Spleen (tissue), 11 donors: ENCODE measurements around the gene CLCN7. TPM values are rescaled to one million over a fixed set of nuclear protein-coding genes. Genes with fewer than 3 reads are reported as not detected.

Experiments
- DNase-seq: peaks from one replicate; pipeline ENCODE4 v3.0.0-alpha.2; 2020
- H3K27ac ChIP-seq, 8 donors: fragments of 200-600 bp; sonication (generic) in 7 of 8; 1 replicate in 4 of 8; 2 replicates in 4 of 8; pipeline versions ENCODE4 v1.5.0 to v1.8.0; 2016 to 2021; ENCODE audit warnings: inconsistent platforms in 4 of 8, mild to moderate bottlenecking in 4 of 8, moderate library complexity in 1 of 8
- H3K27me3 ChIP-seq, 7 donors: fragments of 200-600 bp; sonication (generic) in 6 of 7; replicated peaks in 1 of 7; 1 replicate in 4 of 7; 2 replicates in 3 of 7; pipeline versions ENCODE4 v1.5.0 to v1.8.0; 2016 to 2021; ENCODE audit warnings: inconsistent platforms in 3 of 7, mild to moderate bottlenecking in 1 of 7
- H3K36me3 ChIP-seq, 6 donors: fragments of 200-600 bp; sonication (generic) in 5 of 6; 1 replicate in 4 of 6; 2 replicates in 2 of 6; pipeline versions ENCODE4 v1.5.0 to v1.8.0; 2016 to 2021; ENCODE audit warnings: inconsistent platforms in 2 of 6
- H3K4me1 ChIP-seq, 6 donors: fragments of 200-600 bp; sonication (generic) in 5 of 6; 1 replicate in 3 of 6; 2 replicates in 3 of 6; pipeline versions ENCODE4 v1.5.0 to v1.8.0; 2016 to 2021; ENCODE audit warnings: inconsistent platforms in 3 of 6
- H3K4me3 ChIP-seq, 8 donors: fragments of 200-600 bp; sonication (generic) in 7 of 8; 1 replicate in 4 of 8; 2 replicates in 4 of 8; pipeline versions ENCODE4 v1.5.0 to v1.8.0; 2016 to 2021; ENCODE audit warnings: inconsistent platforms in 4 of 8, mild to moderate bottlenecking in 4 of 8, moderate library complexity in 2 of 8
- H3K9me3 ChIP-seq, 8 donors: fragments of 200-600 bp; sonication (generic) in 7 of 8; 1 replicate in 4 of 8; 2 replicates in 4 of 8; pipeline versions ENCODE4 v1.5.0 to v1.8.0; 2016 to 2021; ENCODE audit warnings: inconsistent platforms in 4 of 8
- CTCF ChIP-seq, 11 experiments: fragments of 200-600 bp in 7 of 11; fragments of 450-650 bp in 4 of 11; sonication (generic) in 4 of 11; IDR thresholded peaks in 8 of 11; conservative IDR thresholded peaks in 3 of 11; 1 replicate in 7 of 11; 2 replicates in 4 of 11; pipeline versions ENCODE4 v1.4.0 to v1.8.0; 2016 to 2021; ENCODE audit warnings: antibody characterized with exemption in 11 of 11, inconsistent platforms in 4 of 11, mild to moderate bottlenecking in 1 of 11
- POLR2A ChIP-seq, 3 donors: fragments of 450-650 bp; IDR thresholded peaks; one replicate each; pipeline ENCODE4 v1.5.1; 2017; ENCODE audit warnings: antibody characterized with exemption in 3 of 3, mild to moderate bottlenecking in 1 of 3
- POLR2AphosphoS5 ChIP-seq, 3 donors: sonication (generic); formaldehyde crosslinking; IDR thresholded peaks; one replicate each; pipeline ENCODE4 v1.5.1; 2017; ENCODE audit warnings: antibody characterized with exemption in 3 of 3
- WGBS, 5 donors: extraction: QIAGEN DNeasy Blood & Tissue Kit in 3 of 5; methylation state at CpG; one replicate each; pipeline versions ENCODE4 v1.1.5 to v1.1.7; 2013 to 2018; 5-methylcytosine and 5-hydroxymethylcytosine counted together
- intact Hi-C: fragments of 100-400 bp; cut with DNase I; formaldehyde crosslinking; loops from one replicate; pipeline ENCODE4 v1.15.0; 2023; ENCODE audit warnings: low total_unique reads
- polyA plus RNA-seq, 3 donors: library from polyadenylated mRNA; stranded (reverse); fragments of 200-250 nt; gene quantifications; one replicate each; pipeline ENCODE4 v1.2.1, GENCODE V29; 2013
- total RNA-seq, 7 donors: library from RNA; depleted of rRNA in 3 of 7; stranded (reverse); fragments of >200 nt in 3 of 7; fragmentation: NEBNext Ultra II Directional in 4 of 7; extraction: Animal tissue kit (Norgen Biotek cat#: 25700) in 4 of 7; gene quantifications; one replicate each; pipeline versions ENCODE4 v1.1.0 to v1.2.1, GENCODE V29; 2016 to 2021
- donor health status: healthy with polysubstance abuse.
- donor health status: DM: no; HTN: no; CAD: no; lungs with moderate emphysema.
- donor health status: DM: no; HTN: no; CAD: no.
- donor health status: Bipolar disorder and iron deficiency.
- donor health status: healthy.
- donor health status: DM: no; HTN: no; CAD: no.
- donor health status: DM: yes; HTN: yes; CAD: no.

Gene CLCN7
- total and polyA plus RNA-seq, 10 donors: 43.2 to 146 (median 115) TPM

GRCh38 chr16:1456951-1457350, 17.9 kb downstream of the CLCN7 start:
- TF ChIP-seq POLR2A (IDR thresholded peaks at IDR 0.05) (no peak), POLR2AphosphoS5 (IDR thresholded peaks at IDR 0.05) (no peak), CTCF (IDR thresholded peaks at IDR 0.05 in 8 of 11, conservative IDR thresholded peaks at IDR 0.05 in 3 of 11) (no peak)
- no peak overlapping the region for H3K27ac ChIP-seq
- H3K4me3 ChIP-seq: no peak overlapping the region
- intact Hi-C loops: no loop called here
- no peaks in the 10 kb centered on the region for H3K27me3 ChIP-seq
- 86 to 94% (median 87%) methylated on average over 8 to 16 of the region's 16 CpGs for WGBS, 5 donors
- H3K9me3 ChIP-seq: no peaks in the 10 kb centered on the region
- peaks cover 0 to 95% (median 79%) of the 10 kb centered on the region in 6 donors for H3K36me3 ChIP-seq
- H3K4me1 ChIP-seq: peaks cover 0 to 23% (median 12%) of the 10 kb centered on the region in 6 donors
- no peak for DNase-seq

GRCh38 chr16:1455190-1456171, 19.3 kb downstream of the CLCN7 start:
- no peak for DNase-seq
- Histone ChIP-seq H3K27ac (no peak overlapping the region), H3K4me3 (no peak overlapping the region), H3K27me3 (no peaks in the 10 kb centered on the region), H3K36me3 (peaks cover 0 to 95% (median 82%) of the 10 kb centered on the region in 6 donors), H3K9me3 (no peaks in the 10 kb centered on the region), H3K4me1 (peaks cover 0 to 23% (median 12%) of the 10 kb centered on the region in 6 donors)
- 92 to 98% (median 94%) methylated on average over 24 to 41 of the region's 41 CpGs for WGBS, 5 donors
- TF ChIP-seq POLR2AphosphoS5 (IDR thresholded peaks at IDR 0.05) (no peak), POLR2A (IDR thresholded peaks at IDR 0.05) (no peak), CTCF (IDR thresholded peaks at IDR 0.05 in 8 of 11, conservative IDR thresholded peaks at IDR 0.05 in 3 of 11) (no peak)
- intact Hi-C loops: no loop called here

- WGBS, 5 donors: 86 to 94% (median 93%) methylated on average over 8 to 17 of the region's 17 CpGs
- peaks cover 0 to 96% (median 83%) of the 10 kb centered on the region in 6 donors for H3K36me3 ChIP-seq
- H3K27ac ChIP-seq: no peak overlapping the region
- TF ChIP-seq POLR2AphosphoS5 (IDR thresholded peaks at IDR 0.05) (peak in 1 of 3 donors; percentile 34), POLR2A (IDR thresholded peaks at IDR 0.05) (no peak), CTCF (IDR thresholded peaks at IDR 0.05 in 8 of 11, conservative IDR thresholded peaks at IDR 0.05 in 3 of 11) (no peak)
- H3K27me3 ChIP-seq: no peaks in the 10 kb centered on the region
- H3K4me3 ChIP-seq: no peak overlapping the region
- no peak for DNase-seq
- intact Hi-C loops: no loop called here
- no peaks in the 10 kb centered on the region for H3K9me3 ChIP-seq
- peaks cover 0 to 16% (median 12%) of the 10 kb centered on the region in 6 donors for H3K4me1 ChIP-seq
Observed at GRCh38 chr16:1454561-1454960, 20.3 kb downstream of the CLCN7 start.

DNA sequence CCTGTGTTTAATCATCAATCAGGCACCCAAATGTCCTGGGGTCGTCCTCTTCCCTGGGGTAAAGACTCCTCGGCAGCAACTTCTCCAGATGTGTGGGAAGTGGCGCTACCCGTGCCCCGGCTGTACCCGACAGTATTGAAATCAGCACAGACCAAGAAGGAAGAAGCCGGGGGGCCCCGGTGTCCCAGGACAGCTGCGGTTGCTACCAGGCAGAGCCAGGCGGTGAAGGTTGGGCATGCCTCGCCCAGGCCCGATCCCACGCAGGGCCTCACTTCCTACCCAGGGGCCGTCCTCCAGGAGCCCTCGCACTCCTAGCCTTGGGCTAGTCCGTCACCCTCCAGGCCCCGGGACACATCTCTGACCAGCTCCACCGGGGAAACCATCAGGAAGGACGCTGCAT, 21.5 kb downstream of the CLCN7 start:
- no peaks in the 10 kb centered on the region for H3K9me3 ChIP-seq
- no peak for DNase-seq
- no peak overlapping the region for H3K27ac ChIP-seq
- no peak overlapping the region for H3K4me3 ChIP-seq
- WGBS, 5 donors: 93 to 96% (median 96%) methylated on average over 11 to 19 of the region's 19 CpGs
- TF ChIP-seq POLR2AphosphoS5 (IDR thresholded peaks at IDR 0.05): no peak
- no peak for TF ChIP-seq POLR2A (IDR thresholded peaks at IDR 0.05)
- TF ChIP-seq CTCF (IDR thresholded peaks at IDR 0.05 in 8 of 11, conservative IDR thresholded peaks at IDR 0.05 in 3 of 11): no peak
- H3K27me3 ChIP-seq: no peaks in the 10 kb centered on the region
- peaks cover 0 to 8% (median 6%) of the 10 kb centered on the region in 6 donors for H3K4me1 ChIP-seq
- peaks cover 0 to 100% (median 94%) of the 10 kb centered on the region in 6 donors for H3K36me3 ChIP-seq
- intact Hi-C loops: no loop called here
